Mammary epithelial cell (primary cell): ENCODE results near the gene ERCC6L2.

Experiments
- EZH2 ChIP-seq: IDR thresholded peaks from 2 replicates; pipeline ENCODE4 v1.6.1; 2012; ENCODE audit warnings: low read length, inconsistent platforms, borderline replicate concordance
- TF ChIP-seq, protein P1 (sequence below), 2 donors: IDR thresholded peaks in 1 of 2; conservative IDR thresholded peaks in 1 of 2; 2 replicates each; pipeline ENCODE4 v1.5.1; 2011 to 2012; ENCODE audit warnings: inconsistent platforms in 2 of 2, low read length in 2 of 2, mild to moderate bottlenecking in 2 of 2, control low read depth in 1 of 2, low read depth in 1 of 2; ENCODE audit not compliant: insufficient read depth in 1 of 2; ENCODE audit errors: extremely low read depth in 1 of 2

DNA sequence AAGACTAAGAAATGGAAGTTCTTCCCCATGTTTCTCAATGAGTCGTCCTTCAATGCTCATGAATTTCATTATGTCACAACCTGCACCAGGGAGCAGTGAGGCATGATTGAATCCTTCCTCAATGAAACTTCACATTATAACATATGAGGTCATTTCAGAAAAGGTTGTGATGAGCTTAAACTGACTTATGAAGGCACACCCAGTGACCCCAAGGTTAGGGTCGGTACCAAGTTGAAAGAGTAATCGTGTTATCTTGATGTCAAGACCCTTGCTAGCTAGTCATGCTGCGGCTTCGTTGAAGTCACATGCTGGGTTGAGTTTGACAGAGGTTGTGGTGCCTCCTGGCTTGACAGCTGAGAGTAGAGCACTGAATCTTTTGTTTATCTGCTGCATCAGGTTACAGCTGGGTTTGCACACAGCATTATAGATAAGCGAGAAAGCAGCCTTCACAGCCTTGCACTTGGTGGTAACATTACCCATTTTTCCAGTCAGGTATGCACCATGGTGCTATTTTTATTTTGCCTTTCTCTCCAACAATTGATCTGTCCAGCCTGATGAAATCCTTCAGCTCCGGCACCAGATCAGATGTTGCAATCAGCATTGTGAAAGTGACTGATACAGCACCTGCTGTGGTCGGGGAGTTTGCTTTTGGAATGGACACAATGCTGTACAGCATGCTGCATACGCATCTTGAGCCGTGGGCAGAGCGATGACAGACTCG lies 133.2 kb downstream of the ERCC6L2 start:
- TF ChIP-seq EZH2, result no peak
- TF ChIP-seq, protein P1, sequence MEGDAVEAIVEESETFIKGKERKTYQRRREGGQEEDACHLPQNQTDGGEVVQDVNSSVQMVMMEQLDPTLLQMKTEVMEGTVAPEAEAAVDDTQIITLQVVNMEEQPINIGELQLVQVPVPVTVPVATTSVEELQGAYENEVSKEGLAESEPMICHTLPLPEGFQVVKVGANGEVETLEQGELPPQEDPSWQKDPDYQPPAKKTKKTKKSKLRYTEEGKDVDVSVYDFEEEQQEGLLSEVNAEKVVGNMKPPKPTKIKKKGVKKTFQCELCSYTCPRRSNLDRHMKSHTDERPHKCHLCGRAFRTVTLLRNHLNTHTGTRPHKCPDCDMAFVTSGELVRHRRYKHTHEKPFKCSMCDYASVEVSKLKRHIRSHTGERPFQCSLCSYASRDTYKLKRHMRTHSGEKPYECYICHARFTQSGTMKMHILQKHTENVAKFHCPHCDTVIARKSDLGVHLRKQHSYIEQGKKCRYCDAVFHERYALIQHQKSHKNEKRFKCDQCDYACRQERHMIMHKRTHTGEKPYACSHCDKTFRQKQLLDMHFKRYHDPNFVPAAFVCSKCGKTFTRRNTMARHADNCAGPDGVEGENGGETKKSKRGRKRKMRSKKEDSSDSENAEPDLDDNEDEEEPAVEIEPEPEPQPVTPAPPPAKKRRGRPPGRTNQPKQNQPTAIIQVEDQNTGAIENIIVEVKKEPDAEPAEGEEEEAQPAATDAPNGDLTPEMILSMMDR (conservative IDR thresholded peaks at IDR 0.05 in 1 of 2, IDR thresholded peaks at IDR 0.05 in 1 of 2; ENCODE audit: extremely low read depth in 1 of 2, insufficient read depth in 1 of 2, low read depth in 1 of 2, low read length in 2 of 2), result no peak
